Mesothelial cell of epicardium (in vitro differentiated cells): ENCODE measurements around the gene INF2. TPM values are rescaled to one million over a fixed set of nuclear protein-coding genes. Genes with fewer than 3 reads are reported as not detected.

ENCODE experiments used
- DNase-seq, 2 experiments: peaks; one replicate each; pipeline ENCODE4 v3.0.0; 2021; ENCODE audit warnings: low spot score in 2 of 2; ENCODE audit not compliant: unreplicated experiment in 2 of 2
- H3K27ac Mint-ChIP-seq: 2 replicates; pipeline ENCODE4 v1.8.0; 2021; ENCODE audit warnings: mixed read lengths
- H3K27me3 Mint-ChIP-seq: 2 replicates; pipeline ENCODE4 v1.8.0; 2021; ENCODE audit warnings: low read depth, mixed read lengths
- H3K36me3 Mint-ChIP-seq: 2 replicates; pipeline ENCODE4 v1.8.0; 2021; ENCODE audit warnings: mixed read lengths
- H3K4me1 Mint-ChIP-seq: 2 replicates; pipeline ENCODE4 v1.8.0; 2021; ENCODE audit warnings: mixed read lengths
- H3K4me3 Mint-ChIP-seq: 2 replicates; pipeline ENCODE4 v1.8.0; 2021; ENCODE audit warnings: mild to moderate bottlenecking, moderate library complexity, mixed read lengths
- H3K9me3 Mint-ChIP-seq: 2 replicates; pipeline ENCODE4 v1.8.0; 2021; ENCODE audit warnings: mixed read lengths
- CTCF ChIP-seq: fragments of 200-600 bp; sonication (generic); IDR thresholded peaks from one replicate; pipeline ENCODE4 v1.5.0; 2021; ENCODE audit warnings: antibody characterized with exemption; ENCODE audit not compliant: unreplicated experiment
- total RNA-seq: library from RNA; stranded (reverse); gene quantifications from 3 replicates; pipeline ENCODE4 v1.2.1, GENCODE V29; 2021

INF2 gene
- total RNA-seq, 1 donor from 2014 or later = 92.8 TPM

- H3K27me3 Mint-ChIP-seq = no peaks in the 10 kb centered on the region
- H3K4me3 Mint-ChIP-seq = peak overlapping the region; percentile 73
- no peak for TF ChIP-seq CTCF
- H3K4me1 Mint-ChIP-seq = peaks cover 45% of the 10 kb centered on the region
- H3K9me3 Mint-ChIP-seq = no peaks in the 10 kb centered on the region
- peak in 1 of 2 experiments; percentile 58 for DNase-seq
- H3K27ac Mint-ChIP-seq = peak overlapping the region; percentile 96
- H3K36me3 Mint-ChIP-seq = no peaks in the 10 kb centered on the region
These were observed 12.5 kb upstream of the INF2 start for GRCh38 chr14:104676694-104677511.

DNA sequence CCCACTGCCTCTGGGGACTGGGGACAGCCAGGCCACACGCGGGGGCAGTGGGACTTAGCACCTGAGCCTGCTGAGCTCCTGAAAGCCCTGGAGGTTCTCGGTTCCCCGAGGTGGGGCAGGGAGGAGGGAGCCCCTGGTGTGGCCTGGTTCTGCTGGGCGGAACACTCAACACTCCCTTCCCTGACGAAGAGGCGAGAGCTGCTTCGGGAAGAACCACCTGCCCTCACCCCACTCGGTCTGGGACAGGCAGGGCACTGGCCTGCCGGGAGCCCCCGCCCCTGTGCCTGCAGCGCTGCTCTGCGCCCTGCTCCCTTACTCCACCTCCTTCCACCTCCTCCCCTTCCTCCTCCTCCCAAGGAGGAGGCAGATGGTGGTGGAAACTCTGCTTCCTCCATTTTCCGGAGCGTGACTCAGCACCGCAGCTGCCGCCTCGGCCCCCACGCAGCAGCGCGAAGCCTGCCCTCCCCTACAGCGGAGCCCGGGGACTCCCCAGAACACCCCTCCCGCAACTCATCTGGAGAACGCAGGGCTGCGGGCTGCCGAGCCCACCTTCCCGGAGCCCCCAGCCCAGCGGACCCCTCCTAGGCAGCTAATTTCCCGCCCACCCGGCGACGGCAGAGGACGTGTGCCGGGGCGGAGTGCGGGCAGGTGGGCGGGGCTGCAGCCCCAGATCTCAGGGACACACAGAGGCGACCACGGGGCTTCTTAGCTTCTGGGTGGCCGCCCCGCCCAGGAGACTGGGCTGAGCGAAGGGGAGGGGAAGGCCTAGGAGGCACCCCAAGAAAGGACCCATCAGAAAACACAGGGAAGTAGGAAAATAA is 11.7 kb upstream of the INF2 start:
- H3K36me3 Mint-ChIP-seq = no peaks in the 10 kb centered on the region
- H3K9me3 Mint-ChIP-seq = no peaks in the 10 kb centered on the region
- peaks cover 47% of the 10 kb centered on the region for H3K4me1 Mint-ChIP-seq
- TF ChIP-seq CTCF = no peak
- H3K27me3 Mint-ChIP-seq = no peaks in the 10 kb centered on the region
- DNase-seq = peak in 1 of 2 experiments; percentile 76
- peak overlapping the region; percentile 73 for H3K4me3 Mint-ChIP-seq
- H3K27ac Mint-ChIP-seq = peak overlapping the region; percentile 96

DNA sequence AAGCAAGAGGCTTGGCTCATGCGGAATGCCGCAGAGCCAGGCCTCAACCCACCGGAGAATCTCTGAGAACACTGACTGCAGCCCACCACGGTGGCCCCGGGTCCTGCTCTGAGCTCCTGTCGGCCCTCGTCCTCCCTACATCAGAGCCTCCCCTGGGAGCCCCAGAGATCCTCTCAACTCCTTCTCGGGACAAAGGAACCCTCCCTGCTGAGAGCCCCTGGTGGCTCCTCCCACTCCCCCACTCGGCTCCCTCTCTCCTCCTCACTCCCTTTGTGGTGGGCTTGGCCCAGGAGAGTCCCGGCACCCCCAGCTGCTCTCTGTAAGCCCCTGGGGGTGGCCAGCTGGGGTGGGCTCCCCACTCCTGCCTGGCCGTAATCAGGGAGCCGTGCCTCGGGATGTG is 11.1 kb upstream of the INF2 start:
- Mint-ChIP-seq H3K36me3 (no peaks in the 10 kb centered on the region), H3K27ac (peak overlapping the region; percentile 96), H3K4me1 (peaks cover 52% of the 10 kb centered on the region), H3K27me3 (no peaks in the 10 kb centered on the region), H3K9me3 (no peaks in the 10 kb centered on the region), H3K4me3 (peak overlapping the region; percentile 73)
- DNase-seq = peak in 1 of 2 experiments; percentile 61
- no peak for TF ChIP-seq CTCF

- peak overlapping the region; percentile 96 for H3K27ac Mint-ChIP-seq
- no peaks in the 10 kb centered on the region for H3K36me3 Mint-ChIP-seq
- no peak for TF ChIP-seq CTCF
- peaks cover 57% of the 10 kb centered on the region for H3K4me1 Mint-ChIP-seq
- no peaks in the 10 kb centered on the region for H3K27me3 Mint-ChIP-seq
- no peaks in the 10 kb centered on the region for H3K9me3 Mint-ChIP-seq
- no peak for DNase-seq
- peak overlapping the region; percentile 73 for H3K4me3 Mint-ChIP-seq
These were observed 10.3 kb upstream of the INF2 start for GRCh38 chr14:104678901-104679705.

DNA sequence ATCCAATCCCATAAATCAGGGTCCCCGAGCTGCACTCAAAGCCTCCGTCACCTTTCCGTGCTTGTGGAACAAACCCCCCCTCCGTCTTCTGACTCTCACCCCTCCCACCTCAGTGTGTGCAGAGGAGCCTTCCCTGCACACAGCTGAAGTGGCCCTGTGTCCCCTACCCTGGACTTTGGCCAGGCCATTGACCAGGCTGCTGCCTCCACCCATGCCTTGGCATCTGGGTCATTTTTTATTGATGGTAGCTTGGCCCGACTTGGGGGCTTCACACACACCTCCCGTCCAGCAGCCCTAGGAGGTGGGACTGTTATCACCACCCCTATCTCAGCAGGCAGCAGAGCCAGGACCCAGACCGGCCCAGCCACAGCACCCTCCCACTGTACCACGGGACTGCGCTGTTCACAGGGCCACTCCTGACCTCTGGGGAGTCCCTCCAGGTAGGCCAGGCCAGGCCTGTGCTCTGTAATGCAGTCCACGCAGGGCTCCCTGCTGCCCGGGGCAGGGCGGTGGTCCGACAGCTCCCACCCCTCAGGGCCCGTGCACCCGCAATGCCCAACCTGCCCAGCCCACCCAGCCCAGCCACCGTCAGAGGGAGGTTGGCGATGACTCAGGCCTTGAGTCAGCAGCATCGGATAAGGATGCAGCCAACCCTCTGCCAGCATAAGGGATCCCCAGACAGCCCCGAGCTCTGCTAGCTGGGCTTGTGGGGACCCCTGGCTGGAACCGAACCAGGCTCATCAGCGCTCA is 9.2 kb upstream of the INF2 start:
- no peaks in the 10 kb centered on the region for H3K9me3 Mint-ChIP-seq
- no peak for TF ChIP-seq CTCF
- H3K27ac Mint-ChIP-seq = peak overlapping the region; percentile 93
- DNase-seq = no peak
- no peaks in the 10 kb centered on the region for H3K36me3 Mint-ChIP-seq
- H3K4me3 Mint-ChIP-seq = peak overlapping the region; percentile 20
- H3K27me3 Mint-ChIP-seq = no peaks in the 10 kb centered on the region
- peaks cover 59% of the 10 kb centered on the region for H3K4me1 Mint-ChIP-seq
